HG03159 (cell line): Measurements from ENCODE around the gene WDPCP.
"Not testable (repeated sequence)": the region's sequence is repeated elsewhere in the genome, so short reads cannot be mapped to it uniquely, and the experiment has no call there.

Source experiments
- ATAC-seq: cut with Tn5 transposase; IDR thresholded peaks from one replicate; pipeline ENCODE4 v1.9.1; 2021; ENCODE audit warnings: mild to moderate bottlenecking, moderate library complexity; ENCODE audit not compliant: unreplicated experiment

The WDPCP gene

DNA sequence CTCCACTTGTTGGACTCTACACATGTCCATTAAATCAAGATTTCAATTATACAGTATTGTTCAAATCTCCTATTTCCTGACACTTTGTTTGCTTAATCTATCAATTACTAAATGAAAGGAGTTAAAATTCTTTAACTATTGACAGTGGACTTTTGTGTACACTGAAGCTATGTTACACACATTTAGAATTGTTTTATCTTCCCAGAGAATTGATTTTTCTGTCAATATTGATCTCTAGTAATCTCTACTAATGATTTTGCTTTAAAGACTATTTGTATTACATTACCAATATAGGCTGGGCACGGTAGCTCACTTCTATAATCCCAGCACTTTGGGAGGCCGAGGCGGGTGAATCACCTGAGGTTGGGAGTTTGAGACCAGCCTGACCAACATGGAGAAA is 215.7 kb downstream of the WDPCP start:
- no peak for ATAC-seq

- ATAC-seq, result no peak
These were observed 219.1 kb downstream of the WDPCP start for GRCh38 chr2:63369146-63369545.

DNA sequence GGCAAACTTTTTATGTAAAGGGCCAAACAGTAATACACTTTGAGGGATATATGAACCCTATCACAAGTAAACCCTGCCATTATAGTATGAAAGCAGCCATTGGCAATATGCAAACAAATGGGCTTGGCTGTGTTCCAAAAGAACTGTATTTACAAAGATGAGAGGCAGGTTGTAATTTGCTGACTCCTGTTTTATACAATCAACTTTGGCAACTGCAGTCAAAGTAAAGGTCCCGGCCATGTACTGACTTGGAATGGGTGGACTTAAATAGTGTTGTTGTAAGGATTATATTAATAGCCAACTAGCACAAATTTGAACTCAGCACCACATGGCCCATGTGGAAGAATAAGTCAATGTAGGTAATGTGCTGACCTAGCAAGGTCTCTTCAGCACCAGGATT is 223.4 kb downstream of the WDPCP start:
- no peak for ATAC-seq

GRCh38 chr2:63357722-63358121 is 230.6 kb downstream of the WDPCP start:
- ATAC-seq, result not testable (repeated sequence)

- ATAC-seq, result no peak
These were observed 240.9 kb downstream of the WDPCP start for GRCh38 chr2:63347361-63347760.

DNA sequence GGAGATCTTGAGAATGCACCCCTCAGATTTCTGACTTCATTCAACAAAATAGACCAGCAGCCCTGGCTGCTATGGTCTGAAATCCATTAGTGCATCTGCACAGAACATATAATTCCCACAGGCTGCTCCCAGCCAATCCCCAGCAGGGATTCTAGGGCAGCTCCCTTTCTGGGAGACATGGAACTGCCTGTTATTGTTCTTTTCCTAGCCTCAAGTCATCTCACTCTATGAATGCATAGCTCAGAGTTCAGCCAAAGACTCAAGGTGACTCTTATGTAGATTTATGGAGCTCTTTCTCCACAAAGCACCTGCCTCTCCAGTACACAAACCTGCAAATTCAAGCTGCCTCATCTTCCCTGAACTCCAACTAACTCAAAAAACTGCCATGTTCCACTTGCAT is 241.9 kb downstream of the WDPCP start:
- ATAC-seq, result no peak

DNA sequence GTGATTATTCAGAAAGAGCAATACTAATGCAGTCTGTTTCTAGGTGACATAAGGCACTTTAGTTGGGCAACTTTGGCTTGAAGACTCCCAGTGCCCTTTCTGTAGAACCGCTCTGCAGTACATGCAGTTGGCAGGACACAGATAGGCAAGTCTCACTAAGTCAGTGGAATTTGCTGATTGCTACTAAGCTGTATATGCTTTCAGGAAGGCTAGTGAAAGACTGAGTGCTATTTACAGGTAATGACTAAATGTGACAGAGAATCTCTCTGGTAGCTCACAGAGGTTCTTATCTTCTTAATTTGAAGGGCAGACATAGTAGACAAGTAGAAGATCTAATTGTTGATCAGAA is 243.0 kb downstream of the WDPCP start:
- ATAC-seq, result no peak

DNA sequence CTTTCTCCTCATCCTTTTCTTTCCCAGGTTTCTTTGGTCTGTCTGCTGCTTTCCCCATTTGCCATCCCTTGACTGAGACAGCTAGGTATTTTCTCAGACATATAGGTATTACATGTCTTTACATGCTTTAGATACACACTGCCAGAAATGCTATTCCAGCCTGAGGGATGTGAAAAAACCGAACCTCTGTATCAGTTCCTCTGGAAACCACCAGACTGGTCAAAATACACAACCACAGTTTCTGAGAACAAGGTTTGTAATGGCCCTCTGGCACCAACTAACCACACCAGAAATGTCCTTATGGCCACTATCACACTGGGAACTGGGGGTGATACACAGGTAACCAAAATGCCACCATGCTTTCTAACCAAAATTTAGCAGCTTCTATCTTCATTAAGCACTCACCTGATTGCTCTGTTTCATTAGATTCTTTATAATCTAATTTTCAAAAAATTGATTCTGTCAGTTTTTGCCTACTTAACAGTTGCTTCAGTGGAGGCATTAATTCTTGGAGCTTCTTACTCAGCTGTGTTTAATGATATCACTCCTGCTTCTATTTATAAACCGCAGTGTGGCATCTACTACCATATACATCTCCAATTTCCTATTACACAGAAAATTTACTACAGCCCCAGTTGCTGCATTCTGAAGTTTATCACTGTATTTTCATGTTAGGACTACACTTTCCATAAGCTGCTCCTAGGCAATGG is 243.5 kb downstream of the WDPCP start:
- no peak for ATAC-seq

GRCh38 chr2:63343397-63344109 is 244.7 kb downstream of the WDPCP start:
- ATAC-seq, result no peak

DNA sequence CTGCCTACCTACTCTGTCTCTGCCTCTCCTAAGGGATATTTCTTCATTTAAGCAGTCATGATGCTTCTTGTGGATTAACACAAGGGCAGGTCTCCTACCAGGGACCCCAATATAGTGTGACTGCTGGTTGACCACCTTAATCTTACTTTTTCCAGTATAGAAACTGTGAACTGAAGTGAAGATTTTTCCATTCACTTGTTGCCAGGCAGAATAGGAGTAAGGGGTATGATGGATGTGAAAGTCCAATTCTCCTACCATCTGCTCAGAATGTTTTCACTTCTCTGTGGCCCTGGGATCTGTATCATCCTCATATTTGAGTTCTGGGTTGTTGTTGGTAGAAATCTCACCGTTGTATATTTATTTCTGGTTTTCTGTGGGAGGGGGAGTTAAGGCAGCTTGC is 247.8 kb downstream of the WDPCP start:
- ATAC-seq, result no peak

- no peak for ATAC-seq
These were observed 253.4 kb downstream of the WDPCP start for GRCh38 chr2:63334910-63335309.

GRCh38 chr2:63326473-63326872 is 261.8 kb downstream of the WDPCP start:
- ATAC-seq, result no peak

DNA sequence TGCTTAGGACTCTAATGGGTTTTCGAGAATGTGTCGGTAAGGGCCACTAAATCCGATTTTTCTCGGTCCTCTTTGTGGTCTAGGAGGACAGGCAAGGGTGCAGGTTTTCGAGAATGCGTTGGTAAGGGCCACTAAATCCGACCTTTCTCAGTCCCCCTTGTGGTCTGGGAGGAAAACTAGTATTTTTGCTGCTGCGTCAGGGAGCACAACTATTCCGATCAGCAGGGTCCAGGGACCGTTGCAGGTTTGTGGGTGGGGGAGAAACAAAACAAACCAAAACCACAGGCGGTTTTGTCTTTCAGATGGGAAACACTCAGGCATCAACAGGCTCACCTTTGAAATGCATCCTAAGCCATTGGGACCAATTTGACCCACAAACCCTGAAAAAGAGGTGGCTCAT is 264.6 kb downstream of the WDPCP start:
- ATAC-seq, result not testable (repeated sequence)

GRCh38 chr2:63321973-63322372 is 266.3 kb downstream of the WDPCP start:
- not testable (repeated sequence) for ATAC-seq

GRCh38 chr2:63320669-63321068 is 267.6 kb downstream of the WDPCP start:
- no peak for ATAC-seq

GRCh38 chr2:63310614-63311013 is 277.7 kb downstream of the WDPCP start:
- ATAC-seq, result no peak

- ATAC-seq, result no peak
These were observed 286.8 kb downstream of the WDPCP start for GRCh38 chr2:63301481-63301880.

GRCh38 chr2:63300835-63301234 is 287.4 kb downstream of the WDPCP start:
- ATAC-seq, result no peak

- no peak for ATAC-seq
These were observed 300.3 kb downstream of the WDPCP start for GRCh38 chr2:63287956-63288355.

DNA sequence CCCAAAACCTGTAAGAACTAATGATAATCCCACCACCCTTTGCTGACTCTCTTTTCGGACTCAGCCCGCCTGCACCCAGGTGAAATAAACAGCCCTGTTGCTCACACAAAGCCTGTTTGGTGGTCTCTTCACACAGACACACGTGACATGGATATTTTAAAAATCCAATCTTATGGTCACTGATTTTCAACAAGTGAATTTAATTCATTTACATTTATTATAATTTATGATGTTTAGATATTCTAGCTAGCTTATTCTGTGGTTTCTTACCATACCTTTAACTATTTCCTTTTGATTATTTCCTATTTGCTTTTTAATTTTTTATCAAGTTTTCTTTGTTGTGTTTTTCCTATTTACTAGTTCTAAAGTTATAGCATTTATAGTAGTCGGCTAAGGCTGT is 301.8 kb downstream of the WDPCP start:
- ATAC-seq, result not testable (repeated sequence)

DNA sequence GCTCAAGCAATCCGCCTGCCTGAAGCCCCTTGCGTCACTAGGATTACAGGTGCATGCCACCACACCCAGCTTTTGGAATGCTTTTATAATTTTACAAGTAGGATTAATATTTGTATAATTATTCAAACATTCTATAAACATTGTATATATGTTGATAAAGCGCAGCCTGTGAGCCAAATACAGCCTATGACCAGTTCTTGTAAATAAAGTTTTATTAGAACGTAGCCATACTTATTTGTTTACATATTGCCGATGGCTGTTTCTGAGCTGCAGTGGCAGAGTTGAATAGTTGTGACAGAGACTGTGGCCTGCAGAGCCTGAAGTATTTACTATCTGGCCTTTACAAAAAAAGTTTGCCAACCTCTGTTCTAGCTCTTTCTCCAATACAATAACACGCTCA is 305.0 kb downstream of the WDPCP start:
- no peak for ATAC-seq

DNA sequence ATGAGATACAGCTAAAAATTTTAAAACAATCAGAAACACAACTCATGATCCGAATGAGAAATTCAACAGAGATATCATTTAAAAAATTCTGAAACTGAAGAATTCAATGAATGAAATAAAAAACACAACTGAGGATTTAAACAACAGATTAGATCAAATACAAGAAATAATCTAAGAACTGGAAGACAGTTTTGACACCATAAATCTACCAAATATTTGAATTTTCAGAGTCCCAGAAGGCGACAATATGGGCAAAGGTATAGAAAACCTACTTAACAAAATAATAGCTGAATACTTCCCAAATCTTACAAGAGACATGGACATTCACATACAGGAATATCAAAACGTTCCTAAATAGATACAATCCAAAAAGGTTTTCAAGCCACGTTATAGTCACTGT is 315.7 kb downstream of the WDPCP start:
- no peak for ATAC-seq

DNA sequence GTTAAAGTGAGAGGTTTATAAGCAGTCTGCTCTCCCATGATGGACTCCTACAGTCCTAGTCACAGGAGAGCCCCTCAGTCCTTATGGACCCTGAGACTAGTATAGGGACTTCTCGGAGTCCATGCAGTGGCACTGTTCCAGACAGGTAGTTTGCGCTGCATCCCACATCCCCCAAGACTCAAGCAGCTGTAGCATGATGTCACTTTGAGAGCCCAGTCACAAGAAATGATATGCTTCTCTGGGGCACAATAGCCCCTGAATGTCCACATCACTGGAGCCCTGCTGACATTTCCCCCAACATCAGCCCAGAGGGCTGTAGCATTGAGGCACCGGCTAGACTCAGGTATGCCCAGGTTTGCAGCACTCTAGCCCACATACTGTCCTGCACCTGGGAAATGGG is 317.6 kb downstream of the WDPCP start:
- ATAC-seq, result no peak
